ENCODE measurements around the gene IKZF3.

- no peak for TF ChIP-seq EZH2 (IDR thresholded peaks at IDR 0.05; ENCODE audit: borderline replicate concordance, low read depth, low read length, severe bottlenecking)
- TF ChIP-seq CTCF (IDR thresholded peaks at IDR 0.05; ENCODE audit: borderline replicate concordance, extremely low read depth, low read length, poor library complexity, severe bottlenecking) = no peak
Observed at GRCh38 chr17:39740357-39741111, 123.6 kb downstream of the IKZF3 start.
